Hematopoietic multipotent progenitor cell treated with erythropoietin and hydrocortisone succinate and interleukin-3 and kit ligand, for 4 days (in vitro differentiated cells): ENCODE measurements around the gene WASHC2A.
"Not testable (repeated sequence)": the region's sequence is repeated elsewhere in the genome, so short reads cannot be mapped to it uniquely, and the experiment has no call there.

Source experiments
- DNase-seq: peaks from one replicate; pipeline ENCODE4 v3.0.0-alpha.2; 2015

The WASHC2A gene

GRCh38 chr10:50075139-50075538 is 7.4 kb downstream of the WASHC2A start:
- not testable (repeated sequence) for DNase-seq

GRCh38 chr10:50075544-50075943 is 7.8 kb downstream of the WASHC2A start:
- peak; percentile 21 for DNase-seq

- DNase-seq = not testable (repeated sequence)
Observed at GRCh38 chr10:50091304-50091703, 23.6 kb downstream of the WASHC2A start.

- DNase-seq = not testable (repeated sequence)
Observed at GRCh38 chr10:50092928-50093327, 25.2 kb downstream of the WASHC2A start.

GRCh38 chr10:50094630-50095029 is 26.9 kb downstream of the WASHC2A start:
- not testable (repeated sequence) for DNase-seq

- DNase-seq = not testable (repeated sequence)
Observed at GRCh38 chr10:50095402-50095801, 27.6 kb downstream of the WASHC2A start.

- DNase-seq = not testable (repeated sequence)
Observed at GRCh38 chr10:50096722-50097121, 29.0 kb downstream of the WASHC2A start.

GRCh38 chr10:50098645-50099044 is 30.9 kb downstream of the WASHC2A start:
- DNase-seq = not testable (repeated sequence)

- DNase-seq = not testable (repeated sequence)
Observed at GRCh38 chr10:50101139-50101582, 33.4 kb downstream of the WASHC2A start.

- not testable (repeated sequence) for DNase-seq
Observed at GRCh38 chr10:50101747-50102146, 34.0 kb downstream of the WASHC2A start.

GRCh38 chr10:50102267-50102666 is 34.5 kb downstream of the WASHC2A start:
- not testable (repeated sequence) for DNase-seq

GRCh38 chr10:50108999-50109698 is 41.4 kb downstream of the WASHC2A start:
- DNase-seq = not testable (repeated sequence)

GRCh38 chr10:50112419-50113112 is 44.8 kb downstream of the WASHC2A start:
- DNase-seq = not testable (repeated sequence)

GRCh38 chr10:50126765-50127164 is 59.0 kb downstream of the WASHC2A start:
- DNase-seq = not testable (repeated sequence)

GRCh38 chr10:50127770-50128292 is 60.1 kb downstream of the WASHC2A start:
- DNase-seq = not testable (repeated sequence)

- DNase-seq = not testable (repeated sequence)
Observed at GRCh38 chr10:50131245-50131965, 63.7 kb downstream of the WASHC2A start.

GRCh38 chr10:50132322-50132721 is 64.6 kb downstream of the WASHC2A start:
- not testable (repeated sequence) for DNase-seq

- not testable (repeated sequence) for DNase-seq
Observed at GRCh38 chr10:50132841-50133240, 65.1 kb downstream of the WASHC2A start.

GRCh38 chr10:50143512-50144174 is 75.9 kb downstream of the WASHC2A start:
- DNase-seq = peak; percentile 52

- not testable (repeated sequence) for DNase-seq
Observed at GRCh38 chr10:50145575-50145974, 77.8 kb downstream of the WASHC2A start.

- peak; percentile 13 for DNase-seq
Observed at GRCh38 chr10:50152792-50153272, 85.1 kb downstream of the WASHC2A start.

- DNase-seq = not testable (repeated sequence)
Observed at GRCh38 chr10:50157868-50158267, 90.1 kb downstream of the WASHC2A start.
